Upper lobe of left lung (tissue), 6 donors: ENCODE data around the gene FCSK. TPM values are rescaled to one million over a fixed set of nuclear protein-coding genes. Genes with fewer than 3 reads are reported as not detected.
"Not testable (repeated sequence)": the region's sequence is repeated elsewhere in the genome, so short reads cannot be mapped to it uniquely, and the experiment has no call there.

Source experiments
- ATAC-seq, 2 donors: fragments of 200-7000 bp; cut with Tn5 transposase; one replicate each; pipeline ENCODE4 v1.9.1; 2022; ENCODE audit warnings: mild to moderate bottlenecking in 2 of 2, moderate library complexity in 2 of 2; ENCODE audit not compliant: low FRiP score in 2 of 2
- DNase-seq, 2 donors: peaks; one replicate each; pipeline ENCODE4 v3.0.0-alpha.2; 2019 to 2020
- H3K27ac ChIP-seq, 4 donors: fragments of 200-600 bp; sonication (generic); one replicate each; pipeline ENCODE4 v1.5.1; 2016 to 2019
- H3K27me3 ChIP-seq, 4 donors: fragments of 200-600 bp; sonication (generic); one replicate each; pipeline ENCODE4 v1.5.1; 2017 to 2019
- H3K36me3 ChIP-seq, 4 donors: fragments of 200-600 bp; sonication (generic); one replicate each; pipeline ENCODE4 v1.5.1; 2016 to 2019
- H3K4me1 ChIP-seq, 4 donors: fragments of 200-600 bp; sonication (generic); one replicate each; pipeline ENCODE4 v1.5.1; 2018 to 2019
- H3K4me3 ChIP-seq, 4 donors: fragments of 200-600 bp; sonication (generic); one replicate each; pipeline ENCODE4 v1.5.1; 2017 to 2019; ENCODE audit warnings: mild to moderate bottlenecking in 2 of 4, moderate library complexity in 1 of 4
- H3K9me3 ChIP-seq, 4 donors: fragments of 200-600 bp; sonication (generic); one replicate each; pipeline ENCODE4 v1.5.1; 2018 to 2019
- CTCF ChIP-seq, 6 experiments: fragments of 450-650 bp in 4 of 6; fragments of 200-600 bp in 2 of 6; sonication (generic) in 2 of 6; IDR thresholded peaks; one replicate each; pipeline ENCODE4 v1.5.1; 2016 to 2019; ENCODE audit warnings: antibody characterized with exemption in 6 of 6
- EP300 ChIP-seq, 4 donors: sonication (generic); formaldehyde crosslinking; IDR thresholded peaks; one replicate each; pipeline ENCODE4 v1.5.1; 2017; ENCODE audit warnings: antibody characterized with exemption in 4 of 4, control low read depth in 2 of 4
- POLR2A ChIP-seq, 4 donors: fragments of 450-650 bp; IDR thresholded peaks; one replicate each; pipeline ENCODE4 v1.5.1; 2016 to 2017; ENCODE audit warnings: antibody characterized with exemption in 4 of 4, mild to moderate bottlenecking in 2 of 4
- POLR2AphosphoS5 ChIP-seq, 2 donors: sonication (generic); formaldehyde crosslinking; IDR thresholded peaks; one replicate each; pipeline ENCODE4 v1.5.1; 2017; ENCODE audit warnings: antibody characterized with exemption in 2 of 2
- WGBS, 2 donors: methylation state at CpG; one replicate each; pipeline ENCODE4 v1.1.5; 2017 to 2018; 5-methylcytosine and 5-hydroxymethylcytosine counted together
- total RNA-seq, 6 donors: library from RNA; depleted of rRNA in 4 of 6; stranded (reverse); fragments of >200 nt in 4 of 6; gene quantifications; one replicate each; pipeline versions ENCODE4 v1.1.0 to v1.2.1, GENCODE V29; 2016 to 2021
- donor health status: DM: no; HTN: no; CAD: no; lungs with moderate emphysema.
- donor health status: DM: no; HTN: yes; CAD: no; lungs with severe emphysema.

Gene FCSK
- total RNA-seq, 6 donors from 2014 or later, result 16.0 to 51.3 (median 24.5) TPM

GRCh38 chr16:70523743-70524398 is 69.5 kb downstream of the FCSK start, which contains the start of gene SF3B3:
TSS of gene SF3B3 (plus strand) at chr16:70523816. CDS start at chr16:70526657, 2,841 bp downstream.
- H3K36me3 ChIP-seq, result peaks cover 5 to 36% (median 20%) of the 10 kb centered on the region in 4 donors
- H3K27me3 ChIP-seq, result no peaks in the 10 kb centered on the region
- ATAC-seq, result peak; percentile 86 to 90
- H3K27ac ChIP-seq, result peak within 1 kb of the TSS; percentile 89 to 94 (median 93)
- 0 to 1% methylated on average over 29 to 32 of the region's 32 CpGs for WGBS, 2 donors
- DNase-seq, result peak; percentile 65 to 72
- H3K4me1 ChIP-seq, result peaks cover 32 to 59% (median 40%) of the 10 kb centered on the region in 4 donors
- H3K4me3 ChIP-seq, result peak within 1 kb of the TSS; percentile 67 to 93 (median 91)
- no peak for TF ChIP-seq EP300 (IDR thresholded peaks at IDR 0.05)
- TF ChIP-seq CTCF (IDR thresholded peaks at IDR 0.05), result no peak
- TF ChIP-seq POLR2AphosphoS5 (IDR thresholded peaks at IDR 0.05), result peak; percentile 50 to 57
- peak in 2 of 4 donors; percentile 50 to 56 for TF ChIP-seq POLR2A (IDR thresholded peaks at IDR 0.05)
- H3K9me3 ChIP-seq, result no peaks in the 10 kb centered on the region

- H3K9me3 ChIP-seq, H3K27me3 ChIP-seq: not testable (repeated sequence)
- WGBS, 2 donors, result 1 to 2% methylated on average over 18 to 24 of the region's 24 CpGs
- DNase-seq (peak in 1 of 2 donors; percentile 27), ATAC-seq (peak; percentile 38 to 47)
- H3K27ac ChIP-seq, result peak overlapping the region; percentile 89 to 94 (median 93)
- H3K36me3 ChIP-seq, result peaks cover 10 to 38% (median 20%) of the 10 kb centered on the region in 4 donors
- H3K4me1 ChIP-seq, result peaks cover 33 to 65% (median 44%) of the 10 kb centered on the region in 4 donors
- peak overlapping the region; percentile 67 to 93 (median 90) for H3K4me3 ChIP-seq
These were observed 70.0 kb downstream of the FCSK start for GRCh38 chr16:70524399-70524825.

GRCh38 chr16:70526403-70526802 is 72.0 kb downstream of the FCSK start:
- no peak overlapping the region for H3K27ac ChIP-seq
- ATAC-seq, result no peak
- H3K4me1 ChIP-seq, result peaks cover 37 to 55% (median 41%) of the 10 kb centered on the region in 4 donors
- no peaks in the 10 kb centered on the region for H3K9me3 ChIP-seq
- 73 to 84% methylated on average over 6 of the region's 6 CpGs for WGBS, 2 donors
- peaks cover 23 to 56% (median 33%) of the 10 kb centered on the region in 4 donors for H3K36me3 ChIP-seq
- H3K4me3 ChIP-seq, result no peak overlapping the region
- no peak for DNase-seq
- H3K27me3 ChIP-seq, result no peaks in the 10 kb centered on the region
- TF ChIP-seq POLR2AphosphoS5 (IDR thresholded peaks at IDR 0.05) (no peak), EP300 (IDR thresholded peaks at IDR 0.05) (no peak), CTCF (IDR thresholded peaks at IDR 0.05) (no peak), POLR2A (IDR thresholded peaks at IDR 0.05) (no peak)

GRCh38 chr16:70527315-70527996 is 73.1 kb downstream of the FCSK start:
- 80 to 83% methylated on average over 8 of the region's 8 CpGs for WGBS, 2 donors
- Histone ChIP-seq H3K27ac (no peak overlapping the region), H3K4me3 (no peak overlapping the region), H3K4me1 (peaks cover 31 to 45% (median 35%) of the 10 kb centered on the region in 4 donors), H3K36me3 (peaks cover 34 to 66% (median 43%) of the 10 kb centered on the region in 4 donors), H3K27me3 (no peaks in the 10 kb centered on the region), H3K9me3 (no peaks in the 10 kb centered on the region)
- TF ChIP-seq POLR2AphosphoS5 (IDR thresholded peaks at IDR 0.05) (no peak), CTCF (IDR thresholded peaks at IDR 0.05) (no peak), EP300 (IDR thresholded peaks at IDR 0.05) (no peak), POLR2A (IDR thresholded peaks at IDR 0.05) (no peak)
- ATAC-seq, result no peak
- no peak for DNase-seq

- 61 to 63% methylated on average over 8 of the region's 8 CpGs for WGBS, 2 donors
- no peaks in the 10 kb centered on the region for H3K9me3 ChIP-seq
- H3K4me1 ChIP-seq, result peaks cover 26 to 41% (median 31%) of the 10 kb centered on the region in 4 donors
- H3K36me3 ChIP-seq, result peaks cover 45 to 83% (median 58%) of the 10 kb centered on the region in 4 donors
- H3K27ac ChIP-seq, result no peak overlapping the region
- no peak overlapping the region for H3K4me3 ChIP-seq
- H3K27me3 ChIP-seq, result no peaks in the 10 kb centered on the region
- ATAC-seq (peak in 1 of 2 donors; percentile 65), DNase-seq (no peak)
- TF ChIP-seq POLR2A (IDR thresholded peaks at IDR 0.05) (no peak), CTCF (IDR thresholded peaks at IDR 0.05) (peak in 5 of 6 experiments; percentile 22 to 39 (median 38))
These were observed 74.8 kb downstream of the FCSK start for GRCh38 chr16:70529051-70529777.
